Stimulated activated CD4-positive, alpha-beta T cell treated with anti-CD3 and anti-CD28 coated beads, Interleukin-15, amount 100 ng/mL, for 24 hours (primary cell): ENCODE data around the gene EMID1.
"Not testable (repeated sequence)": the region's sequence is repeated elsewhere in the genome, so short reads cannot be mapped to it uniquely, and the experiment has no call there.

Experiments used
- DNase-seq: peaks from one replicate; pipeline ENCODE4 v3.0.0-alpha.2; 2020

EMID1 gene

DNA sequence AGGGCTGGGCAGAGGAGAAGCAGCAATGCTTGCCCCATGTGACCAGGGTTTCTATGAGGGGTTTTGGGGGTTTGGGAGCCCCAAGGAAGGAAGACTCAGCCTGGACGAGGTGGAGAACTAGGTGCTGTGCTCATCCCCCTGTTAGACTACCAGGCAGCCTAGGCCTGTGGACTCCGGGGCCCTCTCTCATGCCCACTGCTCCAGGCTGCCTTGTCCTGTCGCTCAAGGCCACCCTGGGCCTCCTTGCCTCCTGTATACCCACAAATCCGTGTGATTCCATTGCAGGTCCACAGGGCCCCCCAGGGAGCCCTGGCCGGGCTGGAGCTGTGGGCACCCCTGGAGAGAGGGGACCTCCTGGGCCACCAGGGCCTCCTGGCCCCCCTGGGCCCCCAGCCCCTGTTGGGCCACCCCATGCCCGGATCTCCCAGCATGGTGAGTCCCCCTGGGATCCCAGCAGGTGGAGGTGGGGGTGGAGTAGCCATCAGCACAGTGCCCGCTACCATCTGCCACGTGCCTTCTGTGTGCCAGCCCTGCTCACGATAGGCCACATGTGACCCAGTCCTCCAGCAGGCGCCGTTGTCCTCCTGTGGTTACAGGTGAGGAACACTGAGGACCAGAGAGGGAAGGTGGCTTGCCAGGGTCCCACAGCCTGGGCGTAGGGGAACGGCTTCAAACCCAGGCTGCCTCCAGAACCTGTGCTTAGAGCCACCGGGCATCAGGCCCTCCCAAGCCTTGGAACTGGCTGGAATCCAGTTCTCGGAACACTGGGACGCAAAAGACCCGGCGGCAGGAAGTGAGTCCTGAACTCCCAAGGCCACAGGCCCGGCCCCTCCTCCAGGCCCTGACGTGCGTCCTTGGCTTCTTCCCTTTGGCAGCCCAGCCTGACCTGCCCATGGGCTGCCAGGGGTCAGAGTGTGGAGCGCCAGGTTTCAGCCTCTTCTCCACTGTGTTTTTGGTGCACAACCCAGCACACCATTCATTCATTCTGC lies 26.6 kb downstream of the EMID1 start:
- no peak for DNase-seq

DNA sequence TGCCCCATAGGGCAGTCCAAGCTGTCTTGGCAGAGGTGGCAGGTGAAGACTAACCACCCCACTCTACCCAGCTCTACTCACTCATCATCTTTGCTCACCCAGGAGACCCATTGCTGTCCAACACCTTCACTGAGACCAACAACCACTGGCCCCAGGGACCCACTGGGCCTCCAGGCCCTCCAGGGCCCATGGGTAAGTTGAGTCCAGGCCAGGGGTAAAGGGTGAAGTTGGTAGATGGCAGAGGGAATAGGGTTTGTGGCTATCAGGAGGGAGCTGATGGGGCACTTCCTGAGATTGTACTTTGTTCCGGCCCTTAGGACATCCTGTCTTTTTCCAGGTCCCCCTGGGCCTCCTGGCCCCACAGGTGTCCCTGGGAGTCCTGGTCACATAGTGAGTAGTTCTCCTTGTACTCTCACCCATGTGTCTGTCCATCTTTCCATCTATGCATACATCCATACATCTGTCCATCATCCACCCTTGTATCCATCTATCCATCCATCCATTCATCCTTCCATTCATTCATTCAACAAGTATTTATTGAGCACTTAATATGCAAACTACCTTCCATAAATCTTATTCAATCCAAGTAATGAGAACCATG lies 27.7 kb downstream of the EMID1 start:
- DNase-seq, result no peak

DNA sequence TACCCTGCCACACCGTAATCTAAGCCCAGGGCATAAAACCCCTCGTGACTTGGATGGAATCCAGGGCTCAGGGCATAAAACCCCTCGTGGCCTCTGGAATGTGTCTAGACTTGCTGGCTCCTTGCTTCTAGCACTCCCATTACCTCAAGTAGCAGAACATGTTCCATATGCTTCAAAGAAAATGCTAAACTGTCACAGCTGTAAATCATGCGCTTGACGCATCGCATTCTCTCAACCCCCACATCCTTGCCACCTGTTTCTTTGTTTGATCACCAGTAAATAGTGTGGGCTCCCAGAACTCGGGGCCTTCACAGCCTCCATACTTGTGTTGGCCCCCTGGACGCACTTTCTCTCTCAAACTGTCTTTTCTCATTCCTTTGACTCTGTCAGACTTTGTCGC lies 34.8 kb downstream of the EMID1 start:
- DNase-seq, result not testable (repeated sequence)

DNA sequence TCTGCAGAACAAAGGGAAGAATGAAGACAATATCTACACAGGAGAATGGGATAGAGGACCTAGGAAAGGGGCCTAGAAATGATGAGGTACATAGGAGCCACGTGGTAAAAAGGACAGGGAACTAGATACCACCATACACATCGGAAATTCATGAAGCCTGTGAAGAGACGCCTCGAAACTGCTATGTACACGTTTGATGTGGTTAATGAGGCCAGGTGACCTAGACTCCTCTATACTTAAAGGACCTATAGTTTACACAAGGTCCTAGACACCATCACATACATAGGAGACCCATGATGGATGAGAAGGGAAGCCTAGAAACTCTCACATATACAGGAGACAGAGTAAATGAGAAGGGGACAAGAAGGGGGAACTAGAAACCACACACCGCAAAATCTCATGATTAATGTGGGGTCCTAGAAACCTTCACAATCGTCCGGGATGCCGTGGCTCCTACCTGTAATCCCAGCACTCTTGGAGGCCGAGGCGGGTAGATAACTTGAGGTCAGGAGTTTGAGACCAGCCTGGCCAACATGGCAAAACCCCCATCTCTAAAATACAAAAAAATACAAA lies 38.3 kb downstream of the EMID1 start:
- DNase-seq, result no peak

DNA sequence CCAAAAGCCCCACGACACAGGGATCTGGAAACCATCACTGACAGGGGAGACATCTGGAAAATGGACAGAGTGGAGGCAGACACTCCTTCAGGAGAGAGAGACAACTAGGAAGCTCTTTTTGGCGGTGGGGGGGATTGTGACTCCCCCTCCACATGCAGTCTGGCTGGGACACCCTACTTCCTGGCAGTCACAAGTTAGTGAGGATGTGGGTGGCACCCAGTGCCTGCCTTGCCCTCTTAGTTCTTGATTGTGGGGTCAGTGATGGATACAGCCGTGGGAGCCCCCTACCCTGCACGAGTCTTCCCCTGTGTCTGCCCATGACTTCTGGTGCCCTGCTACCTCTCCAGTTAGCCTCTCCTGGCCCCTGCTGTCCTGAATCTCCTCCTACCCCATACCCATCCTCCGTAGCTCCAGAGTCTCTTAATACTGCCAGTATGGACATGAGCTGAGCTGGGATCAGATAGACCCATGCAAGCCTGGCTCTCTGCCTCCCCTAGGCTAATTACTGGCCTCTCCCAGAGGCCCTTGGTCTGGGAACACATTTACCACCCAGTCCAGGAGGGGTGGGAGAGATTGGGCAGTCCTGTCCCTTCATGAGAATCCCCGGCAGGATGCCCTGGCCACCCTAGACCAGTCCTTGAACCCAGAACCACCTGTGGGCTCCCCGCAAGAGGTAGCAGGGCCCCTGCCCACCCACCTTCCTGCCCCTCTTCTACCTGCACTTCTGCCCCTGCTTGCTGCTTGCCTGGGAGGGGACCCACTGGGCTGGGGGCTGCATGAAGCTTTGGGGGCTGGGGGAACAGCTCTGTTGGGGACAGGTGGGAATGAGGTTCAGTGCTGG lies 39.3 kb downstream of the EMID1 start:
- no peak for DNase-seq

DNA sequence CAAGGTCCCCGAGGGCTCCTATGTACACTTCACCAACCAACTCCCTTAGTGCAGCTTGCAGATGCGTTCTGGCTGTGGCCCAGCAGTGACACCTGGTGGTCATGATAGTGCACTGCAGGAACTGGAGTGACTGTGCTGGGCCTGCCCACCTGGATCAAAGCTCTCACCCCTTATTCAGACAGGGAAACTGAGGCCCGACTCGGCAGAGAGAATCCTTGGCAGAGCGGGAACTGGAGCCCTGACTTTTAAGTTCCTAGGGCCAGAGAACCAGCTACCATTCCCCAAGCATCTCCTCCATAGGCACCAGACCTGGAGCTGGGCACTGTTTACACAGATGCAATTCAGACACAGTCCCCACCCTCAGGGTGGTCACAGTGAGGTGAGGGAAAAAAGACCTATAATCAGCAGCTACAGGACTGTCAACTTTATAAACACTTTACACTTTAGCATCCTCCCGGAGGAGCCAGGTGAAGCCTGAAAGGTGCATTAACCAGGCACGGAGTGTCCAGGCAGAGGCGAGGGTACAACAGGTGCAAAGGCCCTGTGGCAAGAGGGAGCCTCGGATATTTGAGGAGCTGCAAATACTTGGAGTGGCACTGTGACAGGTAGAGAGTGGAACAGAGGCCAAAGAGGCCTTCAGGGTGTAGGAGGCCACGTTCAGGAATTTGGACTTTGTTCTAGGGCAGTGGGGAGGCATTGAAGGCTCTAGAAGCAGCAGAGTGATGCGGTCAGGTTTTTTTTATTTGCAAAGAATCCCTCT lies 40.1 kb downstream of the EMID1 start:
- DNase-seq, result peak; percentile 75

DNA sequence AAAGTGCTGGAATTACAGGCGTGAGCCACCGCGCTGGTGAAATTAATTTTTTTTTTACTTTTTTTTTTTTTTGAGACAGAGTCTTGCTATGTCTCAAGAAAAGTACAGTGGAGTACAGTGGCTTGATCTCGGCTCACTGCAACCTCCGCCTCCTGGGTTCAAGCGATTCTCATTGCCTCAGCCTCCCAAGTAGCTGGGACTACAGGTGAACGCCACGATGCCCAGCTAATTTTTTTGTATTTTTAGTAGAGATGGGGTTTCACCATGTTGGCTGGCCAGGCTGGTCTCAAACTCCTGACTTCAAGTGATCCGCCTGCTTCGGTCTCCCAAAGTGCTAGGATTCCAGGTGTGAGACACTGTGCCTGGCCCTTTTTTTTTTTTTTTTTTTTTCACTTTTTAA lies 42.2 kb downstream of the EMID1 start:
- DNase-seq, result not testable (repeated sequence)

DNA sequence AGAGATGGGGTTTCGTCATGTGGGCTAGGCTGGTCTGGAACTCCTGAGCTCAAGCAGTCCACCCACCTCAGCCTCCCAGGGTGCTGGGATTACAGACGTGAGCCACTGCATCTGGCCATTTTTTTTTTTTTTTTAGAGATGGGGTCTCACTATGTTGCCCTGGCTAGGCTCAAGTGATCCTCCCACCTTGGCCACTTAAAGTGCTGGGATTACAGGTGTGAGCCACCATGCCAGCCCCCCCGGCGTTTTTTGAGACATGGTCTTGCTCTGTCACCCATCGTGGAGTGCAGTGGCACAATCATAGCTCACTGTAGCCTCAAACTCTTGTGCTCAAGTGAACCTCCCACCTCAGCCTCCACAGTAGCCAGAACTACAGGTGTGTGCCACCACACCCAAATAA lies 45.6 kb downstream of the EMID1 start:
- no peak for DNase-seq

DNA sequence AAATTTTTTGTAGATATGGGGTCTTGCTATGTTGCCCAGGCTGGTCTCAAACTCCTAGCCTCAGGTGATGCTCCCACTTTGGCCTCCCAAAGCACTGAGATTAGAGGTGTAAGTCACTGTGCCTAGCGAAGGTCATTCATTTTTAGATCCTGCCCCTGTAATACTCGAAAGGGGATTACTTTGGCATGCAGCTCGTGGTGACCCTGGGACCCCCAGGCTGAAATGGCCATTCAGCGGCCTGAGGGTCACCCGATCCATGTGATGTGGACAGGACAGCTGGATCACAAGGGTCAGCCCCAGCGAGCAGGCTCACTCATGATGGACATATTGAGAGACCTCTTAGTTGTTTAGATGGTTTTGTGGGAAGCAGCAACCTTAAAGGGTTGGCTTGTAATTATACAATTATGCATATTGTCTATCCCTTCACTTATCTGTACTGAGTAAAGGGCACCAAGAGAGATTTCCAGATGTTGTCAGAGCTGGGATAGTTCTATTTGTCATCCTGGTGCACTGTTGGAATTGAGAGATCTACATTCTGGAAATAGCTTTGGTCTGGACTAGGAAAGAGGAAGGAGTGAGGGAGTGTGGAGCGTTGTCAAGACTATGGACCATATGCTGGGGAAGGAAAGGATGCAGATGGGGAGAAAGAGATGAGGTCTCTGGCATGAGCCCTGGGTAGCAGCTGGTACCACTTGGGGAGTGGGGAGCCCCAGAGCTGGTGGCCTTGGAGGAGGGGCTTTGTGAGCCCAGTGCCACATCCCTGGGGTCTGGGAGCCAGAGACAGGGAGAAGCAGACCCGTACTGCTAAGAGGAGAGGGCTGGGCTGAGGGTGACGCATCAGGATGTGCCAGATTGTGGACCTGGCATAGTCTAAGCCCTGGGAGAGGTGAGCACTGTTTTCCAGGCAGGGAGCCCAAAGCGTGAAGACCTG lies 46.5 kb downstream of the EMID1 start:
- DNase-seq, result no peak

DNA sequence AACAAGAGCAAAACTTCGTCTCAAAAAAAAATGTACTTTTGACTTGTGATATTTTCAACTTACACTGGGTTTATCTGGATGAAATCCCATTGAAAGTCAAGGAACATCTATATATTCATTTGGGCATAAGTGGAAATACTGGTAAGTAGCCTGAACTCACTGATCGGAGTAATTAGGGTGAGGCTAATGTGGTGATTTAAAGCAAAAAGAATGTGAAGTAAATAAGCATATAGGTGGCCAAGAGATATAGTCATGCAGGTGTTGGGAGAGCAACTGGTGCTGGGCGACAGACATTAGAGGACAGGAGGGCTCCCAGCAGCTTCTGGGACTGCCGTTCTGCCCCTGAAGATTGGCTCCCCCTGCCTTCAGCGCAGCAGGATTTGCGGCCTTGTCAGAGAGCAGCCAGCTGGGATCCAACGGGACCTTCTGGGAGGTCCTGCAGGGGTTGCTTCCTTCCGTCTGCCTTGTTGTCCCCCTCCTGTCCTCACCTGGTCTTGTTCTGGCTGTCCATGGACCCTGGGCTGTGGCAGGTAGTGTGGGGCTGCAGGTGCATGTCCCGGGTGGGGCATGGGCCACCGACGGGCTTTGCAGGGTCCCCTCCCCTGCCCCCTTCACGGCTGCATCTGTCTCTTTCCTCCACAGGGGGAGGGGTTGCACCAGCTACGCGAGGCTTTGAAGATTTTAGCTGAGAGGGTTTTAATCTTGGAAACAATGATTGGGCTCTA lies 48.0 kb downstream of the EMID1 start:
- no peak for DNase-seq

DNA sequence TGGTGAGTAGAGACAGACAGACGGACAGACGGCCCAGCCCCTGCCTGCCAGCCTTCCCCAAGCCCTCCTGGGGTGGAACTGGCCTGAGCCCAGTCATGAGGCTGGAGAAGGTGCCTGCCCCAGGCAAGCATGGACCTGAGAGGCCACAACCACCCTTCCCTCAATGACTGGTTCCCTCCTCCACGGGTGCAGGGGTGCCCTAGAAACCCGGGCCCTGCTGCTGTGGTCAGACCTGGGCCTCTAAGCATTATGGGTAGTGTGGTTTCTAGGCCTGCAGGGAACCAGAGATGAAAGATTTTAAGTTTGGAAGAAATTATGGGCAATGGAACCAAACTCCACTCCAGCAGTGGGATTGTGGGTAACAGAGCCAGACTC lies 48.6 kb downstream of the EMID1 start:
- DNase-seq, result no peak

DNA sequence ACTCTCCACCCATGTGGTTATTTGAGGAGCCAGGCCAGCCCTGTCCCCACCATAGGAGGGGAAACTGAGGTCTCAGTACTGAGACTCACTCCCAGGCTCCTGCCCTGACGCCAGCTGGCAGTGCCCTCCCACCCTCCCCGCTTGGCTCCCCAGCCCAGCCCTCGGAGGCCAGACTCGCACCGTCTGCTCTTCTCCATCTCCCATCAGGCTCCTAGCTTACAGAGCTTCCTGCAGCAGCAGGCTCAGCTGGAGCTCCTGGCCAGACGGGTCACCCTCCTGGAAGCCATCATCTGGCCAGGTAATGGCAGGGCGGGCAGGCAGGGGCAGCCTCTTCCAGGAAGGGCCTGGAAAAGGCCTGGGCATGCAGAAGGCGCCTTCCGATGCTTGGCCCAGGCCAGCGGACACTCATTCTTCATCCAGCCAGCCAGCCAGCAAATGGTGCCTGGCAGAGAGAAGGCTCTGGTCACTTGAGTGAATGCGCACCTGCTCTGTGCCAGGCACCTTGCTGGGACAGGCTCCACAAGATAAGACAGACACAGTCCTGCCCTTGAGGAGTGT lies 49.4 kb downstream of the EMID1 start:
- DNase-seq, result no peak

DNA sequence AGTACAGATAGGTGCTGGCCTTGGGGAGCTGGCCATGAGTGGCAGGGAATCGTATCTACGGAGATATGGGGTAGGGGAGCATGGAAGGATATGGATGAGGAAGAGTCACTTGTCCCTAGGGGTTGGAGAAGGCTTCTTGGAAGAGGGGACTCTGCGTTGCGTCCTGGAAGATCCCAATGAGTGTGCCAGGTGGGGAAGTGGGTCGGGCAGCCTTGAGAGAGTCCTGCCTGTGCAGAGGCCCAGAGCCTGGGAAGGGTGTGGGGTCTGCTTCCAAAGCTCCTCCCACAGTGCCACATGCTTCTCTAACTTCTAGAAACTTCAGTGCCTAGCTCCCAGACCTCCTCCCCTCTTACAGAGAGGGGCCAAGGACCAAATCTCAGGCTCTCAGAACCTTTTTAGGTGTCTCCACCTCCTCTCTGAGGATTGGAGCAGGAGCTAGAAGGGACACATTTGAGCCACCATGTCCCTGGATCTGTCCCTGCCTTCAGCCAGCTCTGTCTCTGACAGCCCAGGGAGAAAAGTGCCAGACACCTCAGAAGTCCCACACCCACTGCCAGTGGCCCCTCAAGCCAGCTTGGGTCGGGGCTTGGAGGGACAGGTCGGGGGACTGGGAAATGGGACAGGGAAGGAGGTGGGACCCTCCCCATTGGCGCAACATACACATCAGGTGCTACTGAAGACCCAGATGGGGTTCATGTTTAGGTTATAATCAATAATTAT lies 51.1 kb downstream of the EMID1 start:
- no peak for DNase-seq

DNA sequence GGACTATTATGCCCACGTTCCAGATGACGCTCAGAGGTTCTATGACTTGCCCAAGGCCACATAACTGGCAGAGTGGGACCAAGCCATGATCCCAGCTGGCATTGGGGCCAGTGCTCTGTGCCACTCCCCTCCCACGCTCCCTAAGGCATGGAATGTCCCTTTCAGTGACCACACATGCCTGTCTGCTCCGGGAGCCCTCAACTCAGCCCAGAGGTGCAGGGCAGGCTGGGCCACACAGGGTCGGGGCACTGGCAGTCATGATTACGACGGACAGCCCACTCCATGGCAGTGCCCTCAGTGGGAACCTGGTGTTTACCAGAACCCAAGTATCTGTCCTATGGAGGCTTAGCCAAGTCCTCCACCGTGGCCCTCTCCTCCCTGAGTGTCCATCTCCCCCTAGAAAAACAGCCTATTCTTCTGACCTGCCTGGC lies 52.1 kb downstream of the EMID1 start:
- DNase-seq, result no peak

DNA sequence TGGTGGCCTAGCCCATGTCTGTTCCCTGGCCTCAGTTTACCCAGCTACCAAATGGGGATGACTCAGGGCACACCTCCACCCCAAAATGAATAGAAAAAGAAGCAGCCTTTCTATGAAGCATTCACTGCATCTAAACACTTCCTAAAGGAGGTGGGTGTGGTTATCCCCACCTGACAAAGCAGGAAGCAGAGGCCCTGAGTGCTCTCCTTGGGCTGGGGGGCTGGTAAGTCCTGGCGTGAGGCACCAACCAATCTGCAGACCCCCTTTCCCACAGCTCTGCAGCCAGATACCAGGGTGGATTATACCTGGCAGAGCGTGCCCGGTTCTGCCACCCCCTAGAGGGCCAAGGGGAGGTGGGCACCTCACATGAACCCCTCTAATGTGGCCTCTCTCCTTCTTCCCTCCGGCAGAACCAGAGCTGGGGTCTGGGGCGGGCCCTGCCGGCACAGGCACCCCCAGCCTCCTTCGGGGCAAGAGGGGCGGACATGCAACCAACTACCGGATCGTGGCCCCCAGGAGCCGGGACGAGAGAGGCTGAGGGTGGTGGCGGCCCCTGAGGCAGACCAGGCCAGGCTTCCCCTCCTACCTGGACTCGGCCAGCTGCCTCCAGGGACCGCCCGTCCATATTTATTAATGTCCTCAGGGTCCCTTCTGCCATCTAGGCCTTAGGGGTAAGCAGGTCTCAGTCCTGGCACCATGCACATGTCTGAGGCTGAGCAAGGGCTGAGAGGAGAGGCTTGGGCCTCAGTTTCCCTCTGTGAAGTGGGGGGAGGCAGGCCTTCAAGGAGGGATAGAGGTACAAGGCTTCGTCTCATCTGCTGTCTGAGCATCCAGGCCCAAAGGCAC lies 52.9 kb downstream of the EMID1 start:
- no peak for DNase-seq

DNA sequence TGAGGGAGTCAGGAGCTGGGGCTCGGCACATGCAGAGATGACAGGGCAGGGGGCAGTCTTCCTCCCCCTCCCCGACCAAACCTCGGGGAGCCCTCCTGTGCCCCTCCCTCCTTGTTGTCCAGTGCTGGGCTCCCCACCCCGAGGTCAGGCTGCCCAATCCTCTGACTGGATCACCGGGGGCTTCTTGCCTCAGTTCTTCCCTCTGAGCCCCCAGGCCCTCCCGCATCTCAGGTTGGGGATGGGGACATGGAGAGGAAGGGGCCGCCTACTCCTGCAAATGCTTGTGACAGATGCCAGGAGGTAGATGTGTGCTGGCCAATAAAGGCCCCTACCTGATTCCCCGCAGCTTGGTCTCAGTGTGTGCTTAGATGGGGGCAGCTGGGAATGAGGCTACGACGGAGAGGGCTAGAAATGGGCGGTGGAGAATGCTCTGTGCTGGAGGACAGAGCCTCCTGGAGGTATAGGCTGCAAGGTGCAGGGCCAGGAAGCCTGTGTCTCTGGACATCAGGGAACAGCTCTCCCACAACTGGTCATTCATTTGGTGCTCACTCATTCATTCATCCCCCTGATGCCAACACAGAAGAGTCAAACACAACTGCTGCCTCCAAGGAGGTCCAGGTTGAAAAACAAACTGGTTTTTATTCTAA lies 53.7 kb downstream of the EMID1 start:
- DNase-seq, result no peak

DNA sequence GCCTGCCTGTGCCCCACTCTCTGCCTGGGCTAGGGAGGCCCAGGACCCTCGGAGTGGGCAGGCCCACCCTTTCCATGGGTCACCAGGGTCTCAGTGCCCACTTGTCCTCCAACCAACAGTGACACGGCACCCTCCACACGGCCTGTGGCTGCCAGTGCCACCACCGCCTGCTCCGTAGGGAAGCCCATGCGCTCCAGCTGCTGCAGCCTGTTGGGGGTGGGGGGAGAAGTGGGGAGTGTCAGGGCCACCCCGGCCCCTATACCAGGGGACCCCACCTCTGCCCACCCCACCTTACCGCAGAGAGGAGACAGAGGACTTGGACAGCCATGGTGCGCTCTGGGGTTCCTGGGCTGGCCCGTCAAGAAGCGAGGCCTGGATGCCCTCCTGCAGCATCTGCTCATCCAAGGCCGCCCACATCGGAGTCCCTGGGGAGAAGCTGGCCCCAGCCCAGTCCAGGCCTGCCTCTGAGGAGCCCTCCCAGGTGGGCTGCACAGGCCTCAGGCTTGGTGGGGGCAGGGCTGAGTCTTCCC lies 54.4 kb downstream of the EMID1 start:
- no peak for DNase-seq
